ENCODE measurements around the gene ARL4A.

The ARL4A gene

DNA sequence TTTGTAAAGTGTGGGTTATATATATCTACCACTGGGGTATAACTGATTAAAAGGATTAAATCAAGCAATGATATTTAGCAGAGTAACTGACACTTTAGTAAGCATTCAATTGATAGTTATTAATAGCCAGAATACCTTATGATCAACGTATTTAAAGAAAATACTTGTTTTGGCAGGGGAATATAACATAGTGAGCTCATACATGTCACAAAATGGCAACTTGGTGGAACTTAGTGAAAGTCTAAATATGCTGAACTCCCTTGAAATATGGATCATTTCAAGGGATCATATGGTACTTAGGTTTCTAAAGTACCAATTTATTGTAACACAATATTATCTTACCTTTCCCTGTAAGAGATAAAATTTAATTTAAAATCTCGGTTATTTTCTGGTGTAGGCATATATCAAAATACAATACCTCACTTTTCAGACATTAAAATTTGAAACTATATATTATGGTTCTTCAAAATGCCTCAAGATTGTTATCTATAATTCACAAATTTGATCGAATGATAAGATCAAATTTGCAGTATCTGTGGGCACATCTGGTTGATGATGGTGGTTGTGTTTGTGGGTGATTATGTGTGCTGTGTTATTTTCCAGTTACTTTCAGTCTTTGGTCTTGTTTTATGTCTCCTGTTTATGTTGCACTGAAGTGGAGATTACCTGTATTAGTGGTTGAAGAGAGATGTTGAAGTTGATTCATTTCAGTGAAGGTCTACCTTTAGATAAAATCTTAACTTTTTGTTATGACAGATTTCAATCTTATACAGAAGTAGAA, 5.2 kb downstream of the ARL4A start:
- Histone ChIP-seq H3K27me3 (ENCODE audit: insufficient read depth, low read length, poor library complexity, severe bottlenecking) (no peaks in the 10 kb centered on the region), H3K79me2 (ENCODE audit: insufficient read depth, low read length) (no peaks in the 10 kb centered on the region), H3K9me3 (ENCODE audit: insufficient read depth, low read depth, low read length) (no peaks in the 10 kb centered on the region), H3K9ac (ENCODE audit: low read depth, low read length, poor library complexity, severe bottlenecking) (no peak overlapping the region), H3F3A (ENCODE audit: low read depth) (no peaks in the 10 kb centered on the region), H3K36me3 (ENCODE audit: insufficient read depth, low read length) (no peaks in the 10 kb centered on the region), H3K4me2 (ENCODE audit: low read depth, low read length, poor library complexity, severe bottlenecking) (no peak overlapping the region), H3K4me1 (ENCODE audit: insufficient read depth, low read length, poor library complexity, severe bottlenecking) (no peaks in the 10 kb centered on the region), H3K9me2 (replicated peaks; ENCODE audit: low read depth, low read length) (no peaks in the 10 kb centered on the region), H4K20me1 (ENCODE audit: insufficient read depth, low read length, poor library complexity, severe bottlenecking) (no peaks in the 10 kb centered on the region), H2AFZ (ENCODE audit: low read length) (no peak overlapping the region), H3K4me3 (ENCODE audit: low read length, poor library complexity, severe bottlenecking) (no peak overlapping the region)
- TF ChIP-seq, protein P1, sequence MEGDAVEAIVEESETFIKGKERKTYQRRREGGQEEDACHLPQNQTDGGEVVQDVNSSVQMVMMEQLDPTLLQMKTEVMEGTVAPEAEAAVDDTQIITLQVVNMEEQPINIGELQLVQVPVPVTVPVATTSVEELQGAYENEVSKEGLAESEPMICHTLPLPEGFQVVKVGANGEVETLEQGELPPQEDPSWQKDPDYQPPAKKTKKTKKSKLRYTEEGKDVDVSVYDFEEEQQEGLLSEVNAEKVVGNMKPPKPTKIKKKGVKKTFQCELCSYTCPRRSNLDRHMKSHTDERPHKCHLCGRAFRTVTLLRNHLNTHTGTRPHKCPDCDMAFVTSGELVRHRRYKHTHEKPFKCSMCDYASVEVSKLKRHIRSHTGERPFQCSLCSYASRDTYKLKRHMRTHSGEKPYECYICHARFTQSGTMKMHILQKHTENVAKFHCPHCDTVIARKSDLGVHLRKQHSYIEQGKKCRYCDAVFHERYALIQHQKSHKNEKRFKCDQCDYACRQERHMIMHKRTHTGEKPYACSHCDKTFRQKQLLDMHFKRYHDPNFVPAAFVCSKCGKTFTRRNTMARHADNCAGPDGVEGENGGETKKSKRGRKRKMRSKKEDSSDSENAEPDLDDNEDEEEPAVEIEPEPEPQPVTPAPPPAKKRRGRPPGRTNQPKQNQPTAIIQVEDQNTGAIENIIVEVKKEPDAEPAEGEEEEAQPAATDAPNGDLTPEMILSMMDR (conservative IDR thresholded peaks at IDR 0.05; ENCODE audit: low read length): no peak
- no peak for TF ChIP-seq EZH2phosphoT487 (IDR thresholded peaks at IDR 0.05; ENCODE audit: borderline replicate concordance)

DNA sequence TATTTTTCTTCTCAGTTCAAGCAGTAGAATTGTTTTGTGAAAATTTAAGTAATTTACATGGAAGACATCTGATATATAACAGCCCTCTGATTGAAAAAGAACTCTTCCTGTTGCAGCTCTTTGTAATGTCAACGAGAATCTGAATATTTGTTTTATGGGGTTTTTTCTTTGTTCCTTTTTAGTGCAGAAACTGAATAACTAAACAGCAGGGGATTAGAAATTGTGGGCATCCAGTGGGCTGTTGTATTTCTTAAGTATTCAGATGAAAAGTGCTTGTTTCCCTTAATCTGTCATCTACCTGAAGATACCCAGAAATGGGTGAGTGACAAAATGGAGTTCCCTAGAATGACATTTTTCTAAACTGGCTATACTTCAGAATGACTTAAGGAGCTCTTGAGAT, 7.4 kb downstream of the ARL4A start:
- Histone ChIP-seq H3K4me2 (ENCODE audit: low read depth, low read length, poor library complexity, severe bottlenecking) (no peak overlapping the region), H3K4me3 (ENCODE audit: low read length, poor library complexity, severe bottlenecking) (no peak overlapping the region), H3F3A (ENCODE audit: low read depth) (no peaks in the 10 kb centered on the region), H3K36me3 (ENCODE audit: insufficient read depth, low read length) (no peaks in the 10 kb centered on the region), H3K27me3 (ENCODE audit: insufficient read depth, low read length, poor library complexity, severe bottlenecking) (no peaks in the 10 kb centered on the region), H3K9ac (ENCODE audit: low read depth, low read length, poor library complexity, severe bottlenecking) (no peak overlapping the region), H3K4me1 (ENCODE audit: insufficient read depth, low read length, poor library complexity, severe bottlenecking) (no peaks in the 10 kb centered on the region), H3K9me2 (replicated peaks; ENCODE audit: low read depth, low read length) (no peaks in the 10 kb centered on the region), H4K20me1 (ENCODE audit: insufficient read depth, low read length, poor library complexity, severe bottlenecking) (no peaks in the 10 kb centered on the region), H3K79me2 (ENCODE audit: insufficient read depth, low read length) (no peaks in the 10 kb centered on the region), H3K9me3 (ENCODE audit: insufficient read depth, low read depth, low read length) (no peaks in the 10 kb centered on the region), H2AFZ (ENCODE audit: low read length) (no peak overlapping the region)
- TF ChIP-seq, protein P1 (conservative IDR thresholded peaks at IDR 0.05; ENCODE audit: low read length): no peak
- no peak for TF ChIP-seq EZH2phosphoT487 (IDR thresholded peaks at IDR 0.05; ENCODE audit: borderline replicate concordance)

DNA sequence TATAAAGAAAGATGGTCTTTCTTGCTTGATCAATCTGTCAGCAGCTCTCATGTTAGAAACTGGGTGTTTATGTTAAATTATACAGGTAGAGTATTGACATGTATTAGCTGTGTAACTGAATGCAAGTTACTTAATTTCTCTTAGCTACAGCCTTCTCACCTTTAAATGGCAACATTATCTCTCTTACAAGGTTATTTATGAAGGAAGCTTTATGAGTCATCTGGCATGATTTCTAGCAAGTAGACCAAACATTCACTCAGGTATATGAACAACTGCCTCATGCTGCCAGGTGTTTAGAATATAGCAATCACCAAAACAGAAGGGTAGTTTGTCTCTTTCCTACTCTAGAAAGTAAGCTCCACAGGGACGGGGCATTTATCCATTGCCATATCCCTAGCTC, 8.5 kb downstream of the ARL4A start:
- Histone ChIP-seq H3K79me2 (ENCODE audit: insufficient read depth, low read length) (no peaks in the 10 kb centered on the region), H3F3A (ENCODE audit: low read depth) (no peaks in the 10 kb centered on the region), H3K9me2 (replicated peaks; ENCODE audit: low read depth, low read length) (no peaks in the 10 kb centered on the region), H3K4me1 (ENCODE audit: insufficient read depth, low read length, poor library complexity, severe bottlenecking) (no peaks in the 10 kb centered on the region), H4K20me1 (ENCODE audit: insufficient read depth, low read length, poor library complexity, severe bottlenecking) (no peaks in the 10 kb centered on the region), H3K9ac (ENCODE audit: low read depth, low read length, poor library complexity, severe bottlenecking) (no peak overlapping the region), H3K4me3 (ENCODE audit: low read length, poor library complexity, severe bottlenecking) (no peak overlapping the region), H3K9me3 (ENCODE audit: insufficient read depth, low read depth, low read length) (no peaks in the 10 kb centered on the region), H2AFZ (ENCODE audit: low read length) (no peak overlapping the region), H3K4me2 (ENCODE audit: low read depth, low read length, poor library complexity, severe bottlenecking) (no peak overlapping the region), H3K27me3 (ENCODE audit: insufficient read depth, low read length, poor library complexity, severe bottlenecking) (no peaks in the 10 kb centered on the region), H3K36me3 (ENCODE audit: insufficient read depth, low read length) (no peaks in the 10 kb centered on the region)
- TF ChIP-seq, protein P1 (conservative IDR thresholded peaks at IDR 0.05; ENCODE audit: low read length): no peak
- no peak for TF ChIP-seq EZH2phosphoT487 (IDR thresholded peaks at IDR 0.05; ENCODE audit: borderline replicate concordance)

Measured in Loucy (cell line).